GM12872 (cell line): ENCODE data around the gene PRR14.
A peak's percentile ranks its signal among the peaks of the same experiment; 100 is the strongest.

Experiments
- CTCF ChIP-seq: IDR thresholded peaks from 3 replicates; pipeline ENCODE4 v1.5.1; 2011; ENCODE audit warnings: low read depth, mild to moderate bottlenecking, low read length, moderate library complexity; ENCODE audit not compliant: insufficient read depth

PRR14 gene

GRCh38 chr16:30669903-30670824, 19.4 kb downstream of the PRR14 start:
- TF ChIP-seq CTCF = 0 out of 3 replicates have a peak, but pooled peaks have one; percentile 2

- no peak for TF ChIP-seq CTCF
Measured at GRCh38 chr16:30675143-30675542, 24.4 kb downstream of the PRR14 start.

GRCh38 chr16:30677931-30678585, 27.3 kb downstream of the PRR14 start:
- TF ChIP-seq CTCF = no peak

GRCh38 chr16:30678586-30678970, 27.8 kb downstream of the PRR14 start:
- no peak for TF ChIP-seq CTCF

GRCh38 chr16:30680326-30680725, 29.6 kb downstream of the PRR14 start:
- no peak for TF ChIP-seq CTCF

GRCh38 chr16:30688701-30689100, 37.9 kb downstream of the PRR14 start:
- no peak for TF ChIP-seq CTCF

- no peak for TF ChIP-seq CTCF
Measured at GRCh38 chr16:30691907-30692306, 41.1 kb downstream of the PRR14 start.
